ENCODE results near the gene AP2A1.

GRCh38 chr19:49803529-49803856 is 36.7 kb downstream of the AP2A1 start:
- no peak for TF ChIP-seq EZH2 (IDR thresholded peaks at IDR 0.05; ENCODE audit: low read length, missing control alignments)
- no peak for TF ChIP-seq CTCF (conservative IDR thresholded peaks at IDR 0.05 in 1 of 2, IDR thresholded peaks at IDR 0.05 in 1 of 2; ENCODE audit: low read depth in 1 of 2, low read length in 2 of 2)

Measured in fibroblast of lung (primary cell).